Testis (tissue), 3 donors: Measurements from ENCODE around the gene FHDC1. TPM values are rescaled to one million over a fixed set of nuclear protein-coding genes. Genes with fewer than 3 reads are reported as not detected.

ENCODE experiments used
- DNase-seq: peaks from one replicate; pipeline ENCODE4 v3.0.0-alpha.2; 2019
- H3K27ac ChIP-seq, 2 donors: fragments of 200-600 bp; sonication (generic); one replicate each; pipeline ENCODE4 v1.5.1; 2019
- H3K27me3 ChIP-seq: fragments of 200-600 bp; sonication (generic); one replicate; pipeline ENCODE4 v1.5.1; 2019
- H3K36me3 ChIP-seq: fragments of 200-600 bp; sonication (generic); one replicate; pipeline ENCODE4 v1.5.1; 2017; ENCODE audit warnings: low read depth; ENCODE audit errors: missing control alignments
- H3K4me1 ChIP-seq: fragments of 200-600 bp; sonication (generic); one replicate; pipeline ENCODE4 v1.5.1; 2019
- H3K4me3 ChIP-seq, 2 donors: fragments of 200-600 bp; sonication (generic); one replicate each; pipeline ENCODE4 v1.5.1; 2017 to 2019
- H3K9me3 ChIP-seq: fragments of 200-600 bp; sonication (generic); one replicate; pipeline ENCODE4 v1.5.1; 2017
- CTCF ChIP-seq, 3 experiments: fragments of 450-650 bp in 2 of 3; fragments of 200-600 bp in 1 of 3; sonication (generic) in 1 of 3; IDR thresholded peaks; one replicate each; pipeline ENCODE4 v1.5.1; 2016 to 2019; ENCODE audit warnings: antibody characterized with exemption in 3 of 3, mild to moderate bottlenecking in 2 of 3, moderate library complexity in 1 of 3
- POLR2A ChIP-seq: fragments of 450-650 bp; IDR thresholded peaks from one replicate; pipeline ENCODE4 v1.6.1; 2017; ENCODE audit warnings: antibody characterized with exemption, mild to moderate bottlenecking, moderate library complexity
- WGBS, 2 donors: methylation state at CpG; one replicate each; pipeline ENCODE4 v1.1.5; 2018; 5-methylcytosine and 5-hydroxymethylcytosine counted together
- intact Hi-C: fragments of 100-400 bp; cut with DNase I; formaldehyde crosslinking; loops from one replicate; pipeline ENCODE4 v1.15.1; 2023; ENCODE audit warnings: low total_unique reads
- polyA plus RNA-seq: library from polyadenylated mRNA; stranded (reverse); fragments of 350-450 nt; fragmentation: Illumina TruSeq; extraction: RNeasy Lipid Tissue Mini Kit (QIAGEN cat#74804); gene quantifications from one replicate; pipeline ENCODE4 v1.2.3, GENCODE V29; 2014; ENCODE audit warnings: low read depth, low replicate concordance; ENCODE audit not compliant: insufficient read depth
- total RNA-seq, 2 donors: library from RNA; depleted of rRNA; stranded (reverse); fragments of >200 nt; gene quantifications; one replicate each; pipeline ENCODE4 v1.2.3, GENCODE V29; 2016

The FHDC1 gene
- total and polyA plus RNA-seq, 3 donors from 2014 or later, result 2.9 to 4.2 (median 3.8) TPM

- Histone ChIP-seq H3K9me3 (no peaks in the 10 kb centered on the region), H3K27me3 (no peaks in the 10 kb centered on the region), H3K4me3 (no peak overlapping the region), H3K27ac (no peak overlapping the region), H3K4me1 (peaks cover 3% of the 10 kb centered on the region), H3K36me3 (no peaks in the 10 kb centered on the region)
- no peak for TF ChIP-seq POLR2A
- TF ChIP-seq CTCF (IDR thresholded peaks at IDR 0.05), result no peak
- DNase-seq, result no peak
- intact Hi-C loops, result no loop called here
- 84% methylated on average over 2 of the region's 2 CpGs for WGBS, 2 donors
These were observed 23.0 kb downstream of the FHDC1 start for GRCh38 chr4:152959080-152959479.

- H3K4me3 ChIP-seq, result no peak overlapping the region
- intact Hi-C loops, result no loop called here
- no peak for DNase-seq
- TF ChIP-seq CTCF (IDR thresholded peaks at IDR 0.05) (no peak), POLR2A (no peak)
- H3K9me3 ChIP-seq, result no peaks in the 10 kb centered on the region
- no peaks in the 10 kb centered on the region for H3K36me3 ChIP-seq
- 95% methylated on average over 3 of the region's 3 CpGs for WGBS, 2 donors
- H3K27me3 ChIP-seq, result no peaks in the 10 kb centered on the region
- H3K4me1 ChIP-seq, result peaks cover 3% of the 10 kb centered on the region
- H3K27ac ChIP-seq, result no peak overlapping the region
These were observed 24.0 kb downstream of the FHDC1 start for GRCh38 chr4:152960082-152960481.

GRCh38 chr4:152961014-152961772 lies 25.1 kb downstream of the FHDC1 start:
- 60 to 64% methylated on average over 14 of the region's 14 CpGs for WGBS, 2 donors
- intact Hi-C loops, result no loop called here
- Histone ChIP-seq H3K4me3 (no peak overlapping the region), H3K9me3 (no peaks in the 10 kb centered on the region), H3K27ac (peak overlapping the region in 1 of 2 donors; percentile 51), H3K27me3 (no peaks in the 10 kb centered on the region), H3K4me1 (peaks cover 3% of the 10 kb centered on the region), H3K36me3 (no peaks in the 10 kb centered on the region)
- TF ChIP-seq CTCF (IDR thresholded peaks at IDR 0.05) (no peak), POLR2A (no peak)
- DNase-seq, result no peak

- TF ChIP-seq POLR2A (no peak), CTCF (IDR thresholded peaks at IDR 0.05) (no peak)
- Histone ChIP-seq H3K27ac (peak overlapping the region in 1 of 2 donors; percentile 51), H3K27me3 (no peaks in the 10 kb centered on the region), H3K9me3 (no peaks in the 10 kb centered on the region), H3K4me1 (peaks cover 3% of the 10 kb centered on the region), H3K4me3 (no peak overlapping the region), H3K36me3 (no peaks in the 10 kb centered on the region)
- intact Hi-C loops, result no loop called here
- 46 to 77% methylated on average over 1 of the region's 1 CpG for WGBS, 2 donors
- no peak for DNase-seq
These were observed 25.6 kb downstream of the FHDC1 start for GRCh38 chr4:152961773-152962115.

- Histone ChIP-seq H3K4me3 (no peak overlapping the region), H3K27ac (no peak overlapping the region), H3K27me3 (no peaks in the 10 kb centered on the region), H3K36me3 (no peaks in the 10 kb centered on the region), H3K4me1 (peaks cover 3% of the 10 kb centered on the region), H3K9me3 (no peaks in the 10 kb centered on the region)
- 72 to 77% methylated on average over 5 of the region's 5 CpGs for WGBS, 2 donors
- no peak for TF ChIP-seq CTCF (IDR thresholded peaks at IDR 0.05)
- TF ChIP-seq POLR2A, result no peak
- DNase-seq, result no peak
- intact Hi-C loops, result no loop called here
These were observed 26.0 kb downstream of the FHDC1 start for GRCh38 chr4:152962150-152962549.
